ENCODE measurements around the gene MPP4.

The MPP4 gene, protein sequence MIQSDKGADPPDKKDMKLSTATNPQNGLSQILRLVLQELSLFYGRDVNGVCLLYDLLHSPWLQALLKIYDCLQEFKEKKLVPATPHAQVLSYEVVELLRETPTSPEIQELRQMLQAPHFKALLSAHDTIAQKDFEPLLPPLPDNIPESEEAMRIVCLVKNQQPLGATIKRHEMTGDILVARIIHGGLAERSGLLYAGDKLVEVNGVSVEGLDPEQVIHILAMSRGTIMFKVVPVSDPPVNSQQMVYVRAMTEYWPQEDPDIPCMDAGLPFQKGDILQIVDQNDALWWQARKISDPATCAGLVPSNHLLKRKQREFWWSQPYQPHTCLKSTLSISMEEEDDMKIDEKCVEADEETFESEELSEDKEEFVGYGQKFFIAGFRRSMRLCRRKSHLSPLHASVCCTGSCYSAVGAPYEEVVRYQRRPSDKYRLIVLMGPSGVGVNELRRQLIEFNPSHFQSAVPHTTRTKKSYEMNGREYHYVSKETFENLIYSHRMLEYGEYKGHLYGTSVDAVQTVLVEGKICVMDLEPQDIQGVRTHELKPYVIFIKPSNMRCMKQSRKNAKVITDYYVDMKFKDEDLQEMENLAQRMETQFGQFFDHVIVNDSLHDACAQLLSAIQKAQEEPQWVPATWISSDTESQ

DNA sequence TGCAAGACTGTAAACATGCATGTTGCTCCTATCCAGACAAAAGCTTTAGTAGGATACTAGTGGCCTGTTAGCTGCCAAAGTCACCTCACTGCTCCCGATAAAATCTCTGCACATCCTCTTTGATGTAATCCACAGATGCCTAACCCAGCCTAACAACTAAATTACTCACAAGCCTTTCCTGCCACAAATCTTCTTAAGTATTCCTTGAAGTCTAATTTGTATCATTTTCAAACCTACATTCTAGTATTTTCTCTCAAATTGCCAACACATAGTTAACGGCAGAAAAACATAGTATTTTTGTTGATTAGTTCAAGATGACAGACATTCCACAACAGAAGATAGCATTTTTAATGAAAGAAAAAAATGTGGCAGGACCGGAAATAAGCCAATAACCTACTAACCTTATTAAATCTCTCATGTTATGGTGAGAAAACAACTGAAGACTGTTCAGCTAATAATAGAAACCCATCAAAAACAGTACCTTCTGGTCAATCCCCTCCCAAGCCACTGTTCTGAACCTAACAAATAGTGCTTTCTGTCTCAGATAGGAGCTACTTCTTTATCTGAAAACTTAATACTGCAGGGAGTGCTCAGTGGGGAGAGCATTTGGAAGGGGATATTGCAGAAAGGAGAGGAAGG, at the start of gene MPP4:
TSS of gene MPP4 (minus strand) at position 57 of the 639 bp plus-strand sequence. CDS start 4,690 bp downstream, outside the sequence.
- no peak for DNase-seq (ENCODE audit: low read depth)

DNA sequence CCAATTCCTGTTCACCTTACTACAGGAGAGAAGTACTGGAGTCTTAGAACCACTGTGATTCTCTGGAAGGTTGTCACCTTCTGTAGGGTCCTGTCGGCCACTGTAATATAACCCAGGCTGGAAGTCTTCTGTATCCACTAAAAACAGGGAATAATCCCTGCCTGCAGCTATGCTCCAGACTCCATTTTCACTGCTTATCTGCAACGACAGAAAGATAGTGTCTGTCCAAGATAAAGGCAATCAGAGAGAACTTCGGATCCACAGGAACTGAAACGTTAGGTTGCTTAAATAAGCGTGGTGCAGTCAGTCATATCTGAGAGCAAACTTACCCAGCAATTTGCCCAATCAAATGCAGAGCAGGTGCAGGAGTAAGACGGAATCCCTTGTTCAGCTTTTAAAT, 48.1 kb upstream of the MPP4 start:
- no peak for DNase-seq (ENCODE audit: low read depth)

GRCh38 chr2:201735486-201735885, 37.0 kb upstream of the MPP4 start:
- DNase-seq (ENCODE audit: low read depth), result no peak

DNA sequence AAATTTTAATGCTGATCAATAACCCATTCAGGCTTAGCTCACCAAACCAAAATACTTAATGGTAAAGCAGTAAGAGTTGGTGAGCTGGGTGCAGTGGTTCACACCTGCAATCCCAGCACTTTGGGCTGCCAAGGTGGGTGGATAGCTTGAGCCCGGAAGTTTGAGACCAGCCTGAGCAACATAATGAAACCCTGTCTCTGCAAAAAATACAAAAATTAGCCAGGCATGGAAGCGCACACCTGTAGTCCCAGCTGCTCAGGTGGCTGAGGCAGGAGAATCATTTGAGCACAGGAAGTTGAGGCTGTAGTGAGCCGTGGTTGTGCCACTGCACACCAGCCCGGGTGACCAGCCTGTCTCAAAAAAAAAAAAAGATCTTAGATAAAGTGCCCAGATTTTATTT, 35.7 kb upstream of the MPP4 start:
- no peak for DNase-seq (ENCODE audit: low read depth)

DNA sequence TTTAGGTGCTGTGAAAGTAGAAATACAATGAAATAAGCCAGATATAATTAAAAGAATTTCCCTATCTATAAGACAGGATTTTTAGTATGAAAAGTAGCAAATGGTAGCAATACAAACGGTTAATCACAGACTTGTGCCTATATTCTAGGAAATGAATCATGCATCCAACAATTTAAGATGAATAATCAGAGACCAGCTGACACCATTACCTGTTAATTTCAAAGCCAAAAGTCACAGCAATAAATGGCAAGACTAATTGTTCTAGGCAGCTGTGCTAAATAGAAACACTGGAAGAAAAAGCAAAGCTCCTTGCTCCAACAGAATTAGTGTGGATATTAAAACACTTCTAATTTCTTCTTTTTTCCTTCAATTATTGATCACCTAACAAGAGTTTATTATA, 35.1 kb upstream of the MPP4 start:
- no peak for DNase-seq (ENCODE audit: low read depth)

- no peak for DNase-seq (ENCODE audit: low read depth)
These were observed 32.3 kb upstream of the MPP4 start for GRCh38 chr2:201730651-201731285.

GRCh38 chr2:201715459-201715858, 17.0 kb upstream of the MPP4 start:
- no peak for DNase-seq (ENCODE audit: low read depth)

DNA sequence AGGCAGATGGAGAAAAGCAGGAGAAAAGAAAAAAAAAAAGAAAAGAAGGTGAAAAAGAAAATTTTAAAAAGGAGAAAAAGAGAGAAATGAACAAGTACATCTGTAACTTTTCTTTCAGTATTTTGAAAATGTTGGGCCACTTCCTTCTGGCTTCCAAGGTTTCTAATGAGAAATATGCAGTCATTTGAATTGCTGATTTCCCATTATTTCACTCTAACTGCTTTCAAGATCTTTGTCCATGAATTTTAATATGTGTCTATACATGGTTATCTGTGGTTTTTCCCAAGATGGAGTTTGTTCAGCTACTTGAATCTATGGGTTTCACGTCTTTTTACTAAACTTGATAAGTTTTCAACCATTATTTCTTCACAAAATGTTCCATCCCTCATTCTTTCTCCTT, 14.3 kb upstream of the MPP4 start:
- no peak for DNase-seq (ENCODE audit: low read depth)

- DNase-seq (ENCODE audit: low read depth), result no peak
These were observed 11.3 kb upstream of the MPP4 start for GRCh38 chr2:201709747-201710146.

GRCh38 chr2:201709049-201709448, 10.6 kb upstream of the MPP4 start:
- DNase-seq (ENCODE audit: low read depth), result no peak

GRCh38 chr2:201707753-201708152, 9.3 kb upstream of the MPP4 start:
- DNase-seq (ENCODE audit: low read depth), result peak; percentile 80

DNA sequence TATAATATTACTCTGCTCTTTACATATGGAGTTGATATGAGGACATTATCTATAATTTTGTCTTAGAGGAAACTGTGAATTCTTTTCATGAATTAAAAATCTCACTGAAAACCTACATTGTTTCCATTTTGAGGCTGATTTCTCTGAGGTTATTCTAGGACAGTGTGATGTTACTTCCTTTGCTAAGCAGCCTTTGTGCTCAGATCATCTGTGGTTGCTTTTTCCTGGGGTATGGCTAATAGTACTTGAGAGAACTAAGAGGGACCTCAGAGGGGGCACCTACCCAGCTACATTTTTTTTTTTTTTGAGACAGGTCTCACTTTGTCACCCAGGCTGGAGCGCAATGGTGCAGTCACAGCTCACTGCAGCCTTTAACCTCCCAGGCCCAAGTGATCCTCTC, 8.7 kb upstream of the MPP4 start:
- DNase-seq (ENCODE audit: low read depth), result no peak

DNA sequence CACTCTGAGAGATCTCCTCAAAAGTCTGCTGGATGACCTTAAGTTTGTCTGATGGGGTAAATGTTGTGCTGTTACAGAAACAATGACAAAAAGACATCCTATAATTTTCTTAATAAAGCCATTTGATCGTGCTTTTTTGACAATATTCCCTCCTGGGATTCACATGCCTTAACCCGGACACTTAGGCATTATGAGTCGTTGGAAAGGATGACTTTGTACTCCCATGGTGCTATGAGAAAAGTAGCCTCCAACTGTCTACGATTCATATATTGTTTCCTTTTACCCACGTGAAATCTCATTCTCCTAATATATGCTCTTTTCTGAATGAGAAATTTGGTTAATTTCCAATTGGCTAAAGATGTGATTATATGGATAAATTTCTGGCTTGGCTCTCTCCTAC, 6.1 kb upstream of the MPP4 start:
- DNase-seq (ENCODE audit: low read depth), result no peak

DNA sequence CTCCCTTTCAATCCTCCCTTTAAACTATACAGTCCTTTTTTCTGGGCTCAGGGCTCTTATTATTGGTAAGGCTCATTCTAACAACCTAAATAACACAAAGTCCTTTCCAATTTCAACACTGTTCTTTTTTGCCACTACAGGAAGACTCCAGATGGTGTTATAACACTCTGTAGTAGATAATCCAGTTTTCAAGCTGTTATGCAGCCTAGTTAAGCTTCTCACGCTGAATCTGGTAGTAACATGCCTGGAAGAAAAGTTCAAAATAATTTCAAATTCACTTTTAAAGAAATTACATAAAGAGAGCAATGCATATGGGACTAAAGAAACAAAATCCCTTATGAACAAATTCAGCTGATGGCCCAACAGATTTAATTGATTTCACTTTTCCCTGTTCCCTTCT, 3.2 kb upstream of the MPP4 start:
- DNase-seq (ENCODE audit: low read depth), result no peak

- no peak for DNase-seq (ENCODE audit: low read depth)
These were observed 972 bp upstream of the MPP4 start for GRCh38 chr2:201699416-201699815.

- DNase-seq (ENCODE audit: low read depth), result peak; percentile 73
These were observed 545 bp downstream of the MPP4 start for GRCh38 chr2:201697899-201698298.

DNA sequence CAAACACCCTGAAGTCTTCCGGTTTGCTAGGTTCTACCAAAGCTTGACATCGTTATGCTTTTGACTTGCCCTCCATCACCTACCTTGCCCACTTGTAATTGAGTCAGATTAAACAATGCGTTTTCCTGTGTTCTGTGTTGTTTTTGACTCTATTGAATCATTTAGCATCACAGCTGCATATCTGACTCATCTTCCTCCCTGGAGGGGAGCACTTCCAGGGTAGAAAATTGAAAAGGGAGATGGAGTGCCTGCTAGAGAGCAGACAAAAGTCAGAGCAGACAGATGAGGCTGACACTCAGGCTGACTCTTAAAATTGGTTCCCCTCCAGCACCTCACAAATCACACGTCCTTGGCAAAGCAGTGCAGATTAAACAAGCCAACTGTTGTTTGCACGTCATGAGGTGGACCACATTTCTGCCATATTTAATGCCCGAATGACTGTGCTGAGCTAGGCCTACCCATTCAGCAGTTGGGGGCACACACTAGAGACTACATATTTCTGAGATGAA, 2.2 kb downstream of the MPP4 start:
- peak; percentile 93 for DNase-seq (ENCODE audit: low read depth)

DNA sequence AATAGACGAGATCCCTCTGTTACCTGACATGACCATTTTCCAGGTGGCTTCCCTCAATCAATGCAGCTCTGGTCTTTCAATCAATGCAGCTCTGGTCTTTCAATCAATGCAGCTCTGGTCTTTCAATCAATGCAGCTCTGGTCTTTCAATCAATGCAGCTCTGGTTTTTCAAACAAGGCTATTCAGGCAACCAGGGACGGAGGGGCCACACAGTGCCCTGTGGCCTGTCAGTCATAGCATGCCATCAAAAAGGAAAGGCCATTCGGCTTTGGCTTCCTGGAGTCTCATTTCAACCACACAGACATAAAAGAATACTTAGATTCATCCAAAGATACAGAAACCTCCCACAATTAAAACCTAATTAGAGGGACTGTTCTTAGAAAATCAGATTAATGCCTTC, 13.3 kb downstream of the MPP4 start:
- no peak for DNase-seq (ENCODE audit: low read depth)

DNA sequence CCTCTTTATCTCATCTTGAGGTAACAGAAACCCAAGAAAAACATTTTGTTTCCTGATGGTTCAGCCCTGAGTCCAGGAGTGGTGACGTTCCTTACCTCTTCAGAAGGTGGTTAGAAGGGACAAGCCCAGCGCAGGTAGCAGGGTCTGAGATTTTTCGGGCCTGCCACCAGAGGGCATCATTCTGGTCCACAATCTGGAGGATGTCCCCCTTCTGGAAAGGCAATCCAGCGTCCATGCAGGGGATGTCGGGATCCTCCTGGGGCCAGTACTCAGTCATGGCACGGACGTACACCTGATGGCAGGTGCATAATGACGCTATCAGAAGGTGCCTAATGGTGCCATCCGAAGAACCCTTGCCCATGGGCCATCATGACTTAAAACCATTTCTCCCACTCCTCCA, 17.7 kb downstream of the MPP4 start:
- no peak for DNase-seq (ENCODE audit: low read depth)

DNA sequence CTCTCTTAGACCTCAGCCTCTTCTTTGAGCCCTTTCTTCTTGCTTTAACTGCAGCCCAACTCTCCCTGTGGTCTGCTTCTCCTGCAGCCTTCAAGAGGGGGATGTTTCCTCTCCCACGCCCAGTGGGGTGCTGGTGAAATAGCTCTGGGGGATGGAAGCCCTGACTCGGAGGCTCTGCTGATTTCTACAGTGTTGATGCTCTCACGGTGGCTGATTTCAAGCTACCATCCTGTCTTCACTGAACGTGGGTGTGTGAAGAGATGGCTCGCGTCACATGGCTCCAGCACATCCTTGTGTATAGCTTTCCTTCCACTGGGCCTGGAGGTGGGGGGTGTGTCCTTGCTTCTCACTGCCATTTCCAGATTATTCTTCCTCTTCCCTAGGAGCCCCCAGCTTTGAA, 20.0 kb downstream of the MPP4 start:
- no peak for DNase-seq (ENCODE audit: low read depth)

GRCh38 chr2:201675454-201675853, 23.0 kb downstream of the MPP4 start:
- DNase-seq (ENCODE audit: low read depth), result no peak

DNA sequence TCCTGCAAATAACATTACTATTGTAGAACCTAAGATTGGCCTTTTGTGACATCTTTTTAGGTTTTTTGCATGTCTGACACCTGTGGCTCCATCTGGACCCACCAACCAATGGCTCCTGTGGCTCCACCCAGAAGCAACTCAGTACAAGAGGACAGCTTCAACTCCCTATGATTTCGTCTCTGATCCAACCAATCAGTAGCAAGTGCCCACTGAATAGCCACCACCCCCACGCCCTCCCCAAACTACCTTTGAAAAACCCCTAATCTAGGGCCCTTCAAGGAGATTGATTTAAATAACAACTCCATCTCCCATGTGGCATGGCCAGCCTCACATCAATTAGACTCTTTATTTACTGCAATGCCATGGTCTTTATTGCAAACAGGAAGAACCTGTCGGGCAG, 23.6 kb downstream of the MPP4 start:
- DNase-seq (ENCODE audit: low read depth), result no peak

DNA sequence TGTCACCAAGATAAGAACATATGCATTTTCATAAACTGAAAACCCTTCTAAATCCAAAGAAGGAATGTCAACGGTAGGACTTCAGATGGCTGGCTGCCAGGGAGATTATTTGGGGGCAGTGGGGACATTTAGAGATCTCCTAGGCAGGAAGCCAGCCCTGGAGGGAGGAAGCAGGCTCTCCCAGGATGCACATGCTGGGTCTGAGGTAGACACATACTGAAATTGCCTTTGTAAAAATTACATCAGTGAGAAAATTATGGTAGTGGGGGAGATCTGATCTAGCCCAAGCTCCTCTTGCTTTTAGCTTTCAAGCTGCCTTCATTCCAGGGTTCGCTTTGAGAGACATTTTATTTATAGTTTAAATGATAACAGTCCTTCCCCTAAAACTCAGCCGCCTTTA, 24.1 kb downstream of the MPP4 start:
- DNase-seq (ENCODE audit: low read depth), result no peak
